ENCODE data around the gene MOB3C.

DNA sequence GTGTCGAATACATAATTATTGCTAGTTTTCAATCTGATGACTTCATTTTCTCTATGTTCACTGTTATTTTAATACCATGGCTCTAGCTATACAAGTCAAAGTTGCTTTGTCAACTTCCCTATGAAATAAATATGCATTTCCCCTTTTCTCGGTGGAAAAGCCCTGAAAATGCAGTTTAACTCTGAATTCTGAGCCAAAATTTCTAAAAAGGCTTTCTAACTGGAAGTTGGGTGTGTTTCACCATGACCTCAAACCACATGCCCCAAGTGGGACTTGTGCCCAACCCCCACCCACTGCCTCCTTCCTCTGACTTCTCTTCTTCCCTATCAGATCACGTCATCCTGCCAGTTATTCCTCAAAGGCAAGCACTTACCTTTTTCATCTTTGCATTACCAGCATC lies 21.5 kb downstream of the MOB3C start:
- TF ChIP-seq, protein P1, sequence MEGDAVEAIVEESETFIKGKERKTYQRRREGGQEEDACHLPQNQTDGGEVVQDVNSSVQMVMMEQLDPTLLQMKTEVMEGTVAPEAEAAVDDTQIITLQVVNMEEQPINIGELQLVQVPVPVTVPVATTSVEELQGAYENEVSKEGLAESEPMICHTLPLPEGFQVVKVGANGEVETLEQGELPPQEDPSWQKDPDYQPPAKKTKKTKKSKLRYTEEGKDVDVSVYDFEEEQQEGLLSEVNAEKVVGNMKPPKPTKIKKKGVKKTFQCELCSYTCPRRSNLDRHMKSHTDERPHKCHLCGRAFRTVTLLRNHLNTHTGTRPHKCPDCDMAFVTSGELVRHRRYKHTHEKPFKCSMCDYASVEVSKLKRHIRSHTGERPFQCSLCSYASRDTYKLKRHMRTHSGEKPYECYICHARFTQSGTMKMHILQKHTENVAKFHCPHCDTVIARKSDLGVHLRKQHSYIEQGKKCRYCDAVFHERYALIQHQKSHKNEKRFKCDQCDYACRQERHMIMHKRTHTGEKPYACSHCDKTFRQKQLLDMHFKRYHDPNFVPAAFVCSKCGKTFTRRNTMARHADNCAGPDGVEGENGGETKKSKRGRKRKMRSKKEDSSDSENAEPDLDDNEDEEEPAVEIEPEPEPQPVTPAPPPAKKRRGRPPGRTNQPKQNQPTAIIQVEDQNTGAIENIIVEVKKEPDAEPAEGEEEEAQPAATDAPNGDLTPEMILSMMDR (IDR thresholded peaks at IDR 0.05) = no peak
- TF ChIP-seq POLR2A (IDR thresholded peaks at IDR 0.05) = no peak
